SJCRH30 (cell line): ENCODE results near the gene FAR2. TPM values are rescaled to one million over a fixed set of nuclear protein-coding genes. Genes with fewer than 3 reads are reported as not detected.

Experiments
- DNase-seq, 2 experiments: peaks; one replicate each; pipeline ENCODE4 v3.0.0-alpha.2; 2015 to 2020
- H3K27ac ChIP-seq: fragments of 250-450 bp; sonication (Bioruptor Pico); 2 replicates; pipeline ENCODE4 v1.5.1; 2020; ENCODE audit warnings: mild to moderate bottlenecking, moderate library complexity
- H3K27me3 ChIP-seq: fragments of 250-450 bp; sonication (Bioruptor Pico); 2 replicates; pipeline ENCODE4 v1.5.1; 2020; ENCODE audit warnings: mild to moderate bottlenecking, moderate library complexity
- H3K36me3 ChIP-seq: fragments of 250-450 bp; sonication (Bioruptor Pico); 2 replicates; pipeline ENCODE4 v1.5.1; 2020; ENCODE audit warnings: mild to moderate bottlenecking, moderate library complexity
- H3K4me1 ChIP-seq: fragments of 250-450 bp; sonication (Bioruptor Pico); 2 replicates; pipeline ENCODE4 v1.5.1; 2020; ENCODE audit warnings: mild to moderate bottlenecking, moderate library complexity
- H3K4me3 ChIP-seq: fragments of 250-450 bp; sonication (Bioruptor Pico); 2 replicates; pipeline ENCODE4 v1.5.1; 2020; ENCODE audit warnings: mild to moderate bottlenecking, moderate library complexity
- H3K9me3 ChIP-seq: fragments of 250-450 bp; sonication (Bioruptor Pico); replicated peaks from 2 replicates; pipeline ENCODE4 v1.5.1; 2020; ENCODE audit warnings: mild to moderate bottlenecking, moderate library complexity
- total RNA-seq: library from RNA; depleted of rRNA; stranded (reverse); fragments of >200 nt; shearing (Covaris generic); gene quantifications from 2 replicates; pipeline ENCODE4 v1.2.3, GENCODE V29; 2014

FAR2 gene
- total RNA-seq, 1 experiment from 2014 or later = 19.1 TPM

DNA sequence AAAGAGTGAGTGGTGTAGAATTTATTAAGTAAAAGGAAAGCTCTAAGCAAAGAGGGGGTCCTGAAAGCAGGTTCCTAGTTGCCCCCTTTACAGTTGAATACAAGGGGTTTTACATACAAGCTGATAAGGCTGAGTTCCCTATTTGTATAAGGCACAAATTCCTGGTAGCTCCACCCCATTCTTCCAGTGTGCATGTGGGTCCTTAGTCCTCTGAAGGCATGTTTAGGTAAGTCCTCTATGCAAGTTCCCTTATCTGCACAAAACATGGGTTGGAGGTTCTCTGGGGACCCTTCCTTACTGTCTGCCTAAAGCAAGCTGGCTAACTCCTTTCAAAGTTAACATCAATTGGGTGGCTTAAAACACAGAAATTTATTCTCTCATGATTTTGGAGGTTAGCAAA lies 2.9 kb upstream of the FAR2 start:
- H3K4me1 ChIP-seq = no peaks in the 10 kb centered on the region; the same call in 1 of the 2 replicates
- H3K27ac ChIP-seq = no peak overlapping the region
- H3K36me3 ChIP-seq = no peaks in the 10 kb centered on the region
- H3K9me3 ChIP-seq = 0 out of 2 replicates have a peak, but pooled peaks cover 3% of the 10 kb centered on the region
- no peaks in the 10 kb centered on the region for H3K27me3 ChIP-seq
- DNase-seq = no peak
- no peak overlapping the region for H3K4me3 ChIP-seq

DNA sequence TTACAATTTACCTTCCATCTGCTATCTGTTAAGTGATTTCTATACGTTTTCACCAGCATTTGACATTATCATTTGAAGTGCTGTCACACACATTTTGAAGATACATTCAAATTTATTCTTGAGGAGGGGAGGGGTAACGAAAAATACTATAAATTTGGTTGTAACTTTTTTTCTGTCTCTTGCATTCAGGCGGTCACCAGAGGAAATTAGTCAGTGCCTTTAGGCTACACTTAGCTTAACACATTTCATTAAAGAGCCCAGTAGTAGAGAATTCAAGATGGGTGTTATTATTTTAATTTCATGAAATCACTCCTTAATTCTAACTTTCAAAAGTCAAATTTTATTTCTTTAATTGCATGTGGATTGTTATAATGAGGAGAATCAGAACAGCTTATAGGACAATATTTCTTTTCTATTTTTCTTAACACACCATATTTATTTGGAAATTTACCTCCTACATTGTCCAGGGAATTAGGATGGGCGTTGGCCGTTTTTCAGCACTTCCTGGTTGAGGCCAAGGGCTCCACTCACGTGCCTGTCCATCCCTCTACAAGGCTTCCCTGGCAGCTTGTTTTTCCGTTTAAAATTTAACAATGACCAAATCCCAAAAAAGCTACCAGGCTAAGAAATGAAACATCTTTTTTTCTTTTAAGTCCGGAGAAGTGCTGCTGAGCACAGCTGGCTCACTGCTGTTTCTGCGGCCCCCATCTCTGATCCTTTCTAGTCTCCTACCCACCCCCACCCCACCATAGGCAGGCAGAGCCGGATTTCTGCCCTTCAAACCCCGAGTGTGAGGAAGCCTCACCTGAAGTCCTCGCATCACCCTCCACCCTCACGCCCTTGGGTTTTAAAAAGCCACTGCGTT lies 1.1 kb upstream of the FAR2 start:
- Histone ChIP-seq H3K27me3 (no peaks in the 10 kb centered on the region), H3K36me3 (no peaks in the 10 kb centered on the region), H3K4me1 (peaks cover 5% of the 10 kb centered on the region; the same call in 1 of the 2 replicates), H3K9me3 (0 out of 2 replicates have a peak, but pooled peaks cover 3% of the 10 kb centered on the region), H3K27ac (peak overlapping the region; percentile 79), H3K4me3 (peak overlapping the region; percentile 74)
- DNase-seq = peak in 1 of 2 experiments; percentile 42

DNA sequence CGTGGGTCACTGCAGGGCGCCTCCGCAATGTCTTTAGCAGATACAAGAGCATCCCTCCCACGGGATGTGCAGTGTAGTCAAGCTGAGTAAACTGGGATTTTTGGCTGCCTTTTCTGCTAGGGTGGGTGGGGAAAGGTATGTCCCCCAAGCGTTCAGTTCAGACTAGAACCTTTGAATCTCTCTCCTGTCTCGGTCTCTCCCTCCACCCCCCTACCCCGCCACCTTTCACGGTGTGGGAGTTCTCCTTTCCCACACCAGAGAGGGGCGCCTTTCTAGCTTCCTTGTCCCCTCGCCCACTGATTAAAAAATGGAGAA lies 525 bp upstream of the FAR2 start:
- Histone ChIP-seq H3K4me3 (peak overlapping the region; percentile 74), H3K27ac (peak overlapping the region; percentile 79), H3K4me1 (peaks cover 10% of the 10 kb centered on the region; the same call in 1 of the 2 replicates), H3K36me3 (no peaks in the 10 kb centered on the region), H3K9me3 (0 out of 2 replicates have a peak, but pooled peaks cover 3% of the 10 kb centered on the region), H3K27me3 (no peaks in the 10 kb centered on the region)
- DNase-seq = peak; percentile 34 to 47

DNA sequence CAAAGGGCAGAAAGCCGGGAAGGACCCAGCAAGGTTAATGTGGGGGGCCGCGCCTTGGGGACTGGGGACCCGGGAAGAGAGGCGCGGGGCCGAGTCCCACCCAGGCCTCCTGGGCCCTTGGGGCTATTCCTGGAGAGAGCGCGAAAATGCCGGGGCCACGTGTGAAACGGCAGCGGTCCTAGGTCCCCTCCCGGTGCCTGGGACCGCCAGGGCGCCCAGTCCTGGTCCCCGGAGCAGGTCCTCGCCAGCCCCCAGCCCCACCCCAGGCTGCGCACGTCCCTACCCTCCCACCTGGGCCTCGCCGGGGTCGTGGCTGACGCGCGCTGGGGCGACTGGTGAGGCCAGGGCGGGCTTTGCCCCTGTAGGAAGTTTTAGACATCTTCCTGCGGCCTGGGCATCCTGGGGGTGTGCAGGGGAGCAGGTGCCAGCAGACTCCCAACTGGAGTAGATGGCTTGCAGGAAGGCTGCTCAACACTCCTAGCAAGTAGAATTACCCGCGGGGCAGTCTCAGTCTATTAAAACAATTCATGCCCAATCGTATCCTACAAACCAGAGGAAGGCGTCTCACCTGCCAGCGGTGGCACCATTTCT lies 708 bp downstream of the FAR2 start:
- DNase-seq = no peak
- H3K36me3 ChIP-seq = no peaks in the 10 kb centered on the region
- H3K4me1 ChIP-seq = peaks cover 14% of the 10 kb centered on the region
- peak overlapping the region; percentile 74 for H3K4me3 ChIP-seq
- 0 out of 2 replicates have a peak, but pooled peaks cover 3% of the 10 kb centered on the region for H3K9me3 ChIP-seq
- peak overlapping the region; percentile 79; the same call in 1 of the 2 replicates for H3K27ac ChIP-seq
- H3K27me3 ChIP-seq = no peaks in the 10 kb centered on the region

DNA sequence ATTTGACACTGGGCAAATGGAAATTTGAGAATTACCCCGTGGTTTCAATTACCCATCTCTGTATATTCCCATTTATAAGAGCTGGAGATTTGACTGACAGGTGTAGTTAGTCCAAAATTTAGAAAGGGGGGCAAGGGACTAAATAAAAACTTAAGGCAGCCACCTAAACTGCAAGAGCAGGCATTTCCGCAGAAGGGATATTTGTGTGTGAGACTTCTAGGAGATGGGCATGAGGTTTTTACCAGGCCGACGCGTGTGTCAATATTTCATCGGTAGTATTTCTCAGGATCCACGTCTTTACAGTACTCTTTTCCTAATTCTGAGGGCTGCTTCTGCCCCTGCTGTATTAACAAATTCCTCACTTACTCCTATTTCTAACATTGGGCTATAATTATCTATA lies 1.4 kb downstream of the FAR2 start:
- no peak for DNase-seq

DNA sequence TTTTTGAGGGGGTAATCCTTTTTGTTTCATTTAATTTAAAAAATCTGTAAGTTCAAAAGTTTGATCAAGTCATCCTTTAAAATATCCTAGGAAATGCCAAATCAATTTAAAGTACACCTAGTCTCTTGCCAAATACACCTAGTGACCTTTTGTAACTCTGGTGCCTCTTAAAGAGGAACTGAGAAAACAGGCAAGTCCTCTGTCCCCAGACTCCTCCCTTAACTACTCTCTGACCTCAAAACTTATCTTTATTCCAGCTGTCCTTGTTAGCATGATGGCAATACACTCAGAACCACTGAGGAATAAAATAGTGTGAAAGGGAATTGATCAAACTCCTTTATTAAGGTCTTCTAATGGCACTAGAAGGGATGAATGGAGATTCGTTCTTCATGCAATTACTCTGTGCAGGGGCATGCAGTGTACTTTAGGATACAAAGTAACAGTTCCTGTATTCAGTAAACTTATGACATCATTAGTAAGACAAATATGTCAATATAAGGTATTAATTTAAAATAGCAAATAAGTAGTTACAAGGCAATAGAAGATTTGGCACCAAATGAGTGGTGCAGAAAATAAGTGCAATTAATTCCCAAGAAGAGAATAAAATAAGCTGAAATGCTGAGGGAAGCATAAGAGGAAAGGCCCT lies 3.3 kb downstream of the FAR2 start:
- H3K4me1 ChIP-seq = peaks cover 23% of the 10 kb centered on the region
- no peak overlapping the region for H3K4me3 ChIP-seq
- no peak for DNase-seq
- H3K27me3 ChIP-seq = no peaks in the 10 kb centered on the region
- no peak overlapping the region for H3K27ac ChIP-seq
- no peaks in the 10 kb centered on the region for H3K36me3 ChIP-seq
- 0 out of 2 replicates have a peak, but pooled peaks cover 2% of the 10 kb centered on the region for H3K9me3 ChIP-seq

More for the DNA sequence above, 1.4 kb downstream of the FAR2 start:
- H3K36me3 ChIP-seq = no peaks in the 10 kb centered on the region
- H3K27ac ChIP-seq = no peak overlapping the region
- peaks cover 20% of the 10 kb centered on the region for H3K4me1 ChIP-seq
- H3K4me3 ChIP-seq = no peak overlapping the region
- H3K9me3 ChIP-seq = 0 out of 2 replicates have a peak, but pooled peaks cover 3% of the 10 kb centered on the region
- no peaks in the 10 kb centered on the region for H3K27me3 ChIP-seq

DNA sequence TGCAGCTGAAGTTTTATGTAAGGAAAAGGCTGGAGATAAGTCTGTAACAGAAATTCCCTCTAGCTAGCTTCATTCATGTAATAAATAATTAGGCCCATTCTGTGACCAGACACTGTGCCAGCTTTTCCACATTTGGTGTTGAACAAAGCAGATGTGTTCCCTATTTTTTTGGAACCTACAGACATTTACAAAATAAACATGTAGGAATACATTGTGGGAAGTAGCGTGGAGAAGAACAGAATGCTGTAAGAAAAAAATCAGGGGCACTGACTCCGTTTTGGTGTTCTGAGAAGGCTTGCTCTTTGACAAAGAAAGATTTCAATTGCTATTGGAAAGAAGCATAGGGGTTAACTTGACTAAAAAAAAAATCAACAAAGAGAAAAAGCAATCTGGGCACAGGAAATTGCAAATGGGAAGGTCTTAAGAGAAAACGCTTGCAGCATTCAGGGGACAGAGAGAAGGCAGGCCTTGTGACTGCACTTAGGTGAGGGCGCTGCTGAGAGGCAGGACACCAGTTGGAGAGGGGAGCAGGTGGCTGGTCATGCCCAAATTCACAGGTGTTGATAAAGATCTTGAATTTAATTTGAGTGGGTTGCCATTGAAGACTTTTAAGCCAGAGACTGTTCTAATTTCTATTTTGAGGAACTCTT lies 4.0 kb downstream of the FAR2 start:
- DNase-seq = peak in 1 of 2 experiments; percentile 39
- no peaks in the 10 kb centered on the region for H3K9me3 ChIP-seq
- no peaks in the 10 kb centered on the region for H3K27me3 ChIP-seq
- peaks cover 23% of the 10 kb centered on the region for H3K4me1 ChIP-seq
- H3K4me3 ChIP-seq = no peak overlapping the region
- no peak overlapping the region for H3K27ac ChIP-seq
- no peaks in the 10 kb centered on the region for H3K36me3 ChIP-seq

DNA sequence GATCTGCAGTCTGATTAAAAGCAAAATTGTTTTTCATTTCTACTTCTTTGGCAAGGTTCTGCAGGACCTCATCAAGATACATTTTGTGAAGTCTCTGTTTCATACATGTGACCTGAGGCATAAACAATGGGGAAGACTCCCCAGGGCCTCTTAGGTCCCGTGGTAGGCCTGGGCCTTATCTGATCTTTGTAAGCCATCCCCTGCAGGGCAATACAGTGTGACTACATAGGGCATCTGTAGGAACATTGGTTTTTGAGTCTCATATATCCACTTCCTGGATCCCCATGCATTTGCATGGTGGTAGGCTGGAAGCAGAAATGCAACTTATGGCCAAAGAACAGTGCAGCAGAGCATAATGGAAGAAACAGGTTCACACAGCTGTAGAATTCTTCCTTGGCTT lies 6.0 kb downstream of the FAR2 start:
- no peaks in the 10 kb centered on the region for H3K36me3 ChIP-seq
- peak overlapping the region; percentile 4; the same call in 1 of the 2 replicates for H3K27ac ChIP-seq
- H3K9me3 ChIP-seq = no peaks in the 10 kb centered on the region
- DNase-seq = peak; percentile 72 to 83
- peaks cover 23% of the 10 kb centered on the region for H3K4me1 ChIP-seq
- no peak overlapping the region for H3K4me3 ChIP-seq
- H3K27me3 ChIP-seq = no peaks in the 10 kb centered on the region

DNA sequence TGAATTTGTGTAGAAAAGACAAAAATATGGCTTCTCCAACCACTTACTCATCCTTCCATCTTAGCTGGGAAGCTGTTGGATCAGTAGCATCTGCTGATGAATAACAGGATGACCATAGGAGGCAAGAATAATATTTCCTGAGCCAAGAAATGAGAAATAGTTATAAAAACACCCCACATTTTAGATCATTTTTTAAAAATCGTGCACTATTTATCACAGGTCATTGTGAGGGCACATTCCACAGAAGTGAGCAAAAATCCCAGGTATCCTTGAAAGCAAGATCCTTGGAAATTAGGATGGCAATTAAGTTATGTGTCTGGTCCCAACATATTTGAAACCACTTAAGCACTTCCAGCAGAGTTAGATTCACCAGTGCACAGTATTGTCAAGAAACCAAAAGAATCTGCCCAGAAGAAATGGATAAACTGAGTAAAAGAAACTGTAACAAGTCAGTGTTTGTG lies 8.4 kb downstream of the FAR2 start:
- H3K4me3 ChIP-seq = no peak overlapping the region
- H3K9me3 ChIP-seq = no peaks in the 10 kb centered on the region
- H3K27ac ChIP-seq = no peak overlapping the region
- no peaks in the 10 kb centered on the region for H3K36me3 ChIP-seq
- H3K27me3 ChIP-seq = no peaks in the 10 kb centered on the region
- no peak for DNase-seq
- H3K4me1 ChIP-seq = peaks cover 20% of the 10 kb centered on the region

DNA sequence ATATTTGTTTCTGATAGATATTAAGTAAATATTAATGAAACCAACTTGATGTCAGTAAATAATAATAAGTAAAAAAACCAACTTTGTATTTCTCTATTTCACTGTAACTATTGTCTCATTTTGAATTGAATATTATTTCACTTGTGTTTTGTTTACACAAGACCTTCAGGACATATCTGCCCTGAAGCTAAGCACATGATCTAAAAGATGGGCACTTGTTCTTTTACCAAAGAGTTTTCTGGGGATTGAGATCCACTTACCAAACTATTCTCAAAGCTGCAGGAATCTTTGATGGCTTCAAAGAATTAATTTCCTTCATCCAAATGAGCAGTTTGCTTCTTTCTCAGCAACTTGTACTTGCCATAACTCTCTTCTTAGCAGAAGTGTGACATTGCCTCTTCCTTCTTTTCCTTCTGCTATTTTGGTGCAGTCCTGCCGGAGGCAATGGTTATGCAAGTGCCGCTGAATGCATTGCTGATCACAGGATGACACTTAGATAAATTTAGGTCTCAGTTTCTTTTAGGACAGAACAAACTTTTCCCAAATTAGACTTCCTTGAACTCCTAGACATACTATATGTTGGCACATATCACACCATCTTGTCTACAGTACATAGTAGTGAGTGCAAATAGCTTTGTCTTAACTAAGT lies 9.2 kb downstream of the FAR2 start:
- Histone ChIP-seq H3K9me3 (no peaks in the 10 kb centered on the region), H3K27me3 (no peaks in the 10 kb centered on the region), H3K36me3 (no peaks in the 10 kb centered on the region), H3K27ac (no peak overlapping the region), H3K4me3 (no peak overlapping the region), H3K4me1 (peaks cover 15% of the 10 kb centered on the region)
- no peak for DNase-seq

DNA sequence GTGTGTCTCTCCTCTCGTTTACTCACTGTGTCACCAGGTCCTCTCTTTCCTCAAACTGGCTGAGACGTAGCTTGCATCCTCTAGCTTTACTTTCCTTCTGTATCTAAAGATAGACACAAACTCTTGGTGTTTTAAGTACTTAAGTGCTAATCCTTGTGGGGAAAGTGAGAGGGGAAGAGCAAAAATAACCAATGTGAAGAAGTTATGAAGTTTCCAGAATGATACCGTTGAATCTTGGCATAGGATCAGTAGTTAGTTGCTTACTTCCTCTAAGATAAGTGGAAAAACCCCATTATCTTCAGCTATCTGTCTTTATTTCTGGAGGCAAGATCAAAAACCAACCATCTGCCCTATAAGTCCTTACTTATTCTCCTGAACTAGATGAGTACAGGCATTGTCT lies 10.6 kb downstream of the FAR2 start:
- no peaks in the 10 kb centered on the region for H3K27me3 ChIP-seq
- H3K4me3 ChIP-seq = no peak overlapping the region
- H3K36me3 ChIP-seq = no peaks in the 10 kb centered on the region
- H3K4me1 ChIP-seq = peaks cover 11% of the 10 kb centered on the region
- no peaks in the 10 kb centered on the region for H3K9me3 ChIP-seq
- DNase-seq = no peak
- no peak overlapping the region for H3K27ac ChIP-seq

DNA sequence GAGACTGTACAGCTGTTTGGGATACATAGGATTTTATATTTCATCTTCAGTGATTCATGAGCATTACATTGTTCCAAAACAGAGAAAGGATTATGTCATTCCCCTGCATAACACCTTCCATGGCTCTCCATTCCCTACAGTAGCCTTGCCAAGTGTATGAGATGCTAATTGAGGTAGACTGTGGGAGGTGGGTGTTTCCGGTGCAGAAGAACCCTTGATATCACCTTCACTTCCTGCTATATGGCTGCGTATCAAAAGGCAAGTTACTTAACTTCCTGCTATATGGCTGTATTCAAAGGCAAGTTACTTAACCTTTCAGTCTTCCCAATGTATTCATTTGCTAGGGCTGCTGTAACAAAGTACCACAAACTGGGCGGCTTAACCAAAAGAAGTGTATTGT lies 11.2 kb downstream of the FAR2 start:
- H3K27me3 ChIP-seq = no peaks in the 10 kb centered on the region
- H3K9me3 ChIP-seq = no peaks in the 10 kb centered on the region
- H3K4me1 ChIP-seq = peaks cover 9% of the 10 kb centered on the region
- no peak overlapping the region for H3K4me3 ChIP-seq
- H3K36me3 ChIP-seq = no peaks in the 10 kb centered on the region
- DNase-seq = no peak
- no peak overlapping the region for H3K27ac ChIP-seq

DNA sequence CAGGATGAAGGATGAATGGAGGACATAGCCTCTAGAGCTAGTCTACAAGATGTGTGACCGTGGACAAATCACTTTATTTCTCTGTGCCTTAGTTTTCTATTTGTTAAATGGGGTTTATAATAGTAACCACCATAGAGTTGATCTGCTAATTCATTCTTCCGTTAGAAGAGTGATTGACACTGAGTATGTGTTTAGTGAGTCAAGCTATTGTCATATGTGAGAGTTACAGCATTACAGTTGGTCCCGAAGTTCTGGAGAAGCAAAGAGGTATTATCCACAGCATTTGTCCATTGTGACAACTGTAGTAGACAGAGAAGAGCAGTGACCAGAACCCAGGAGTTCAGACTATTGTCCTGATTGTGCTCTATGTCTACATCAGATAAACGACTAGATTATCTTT lies 14.1 kb downstream of the FAR2 start:
- Histone ChIP-seq H3K9me3 (no peaks in the 10 kb centered on the region), H3K27me3 (no peaks in the 10 kb centered on the region), H3K4me3 (no peak overlapping the region), H3K27ac (no peak overlapping the region), H3K4me1 (peaks cover 4% of the 10 kb centered on the region; the same call in 1 of the 2 replicates), H3K36me3 (no peaks in the 10 kb centered on the region)
- DNase-seq = no peak
